Mesenteric fat pad (tissue), 1 donor: ENCODE results near the gene AQP5. TPM values are rescaled to one million over a fixed set of nuclear protein-coding genes. Genes with fewer than 3 reads are reported as not detected.
"Not testable (repeated sequence)": the region's sequence is repeated elsewhere in the genome, so short reads cannot be mapped to it uniquely, and the experiment has no call there.

Experiments
- DNase-seq: peaks from one replicate; pipeline ENCODE4 v3.0.0-alpha.2; 2020; ENCODE audit warnings: low spot score
- total RNA-seq: library from RNA; stranded (reverse); fragmentation: NEBNext Ultra II Directional; extraction: Animal tissue kit (Norgen Biotek cat#: 25700); gene quantifications from one replicate; pipeline ENCODE4 v1.2.1, GENCODE V29; 2021
- donor health status: DM: yes; HTN: yes; CAD: no.

AQP5 gene
- total RNA-seq, 1 donor from 2014 or later: not detected

DNA sequence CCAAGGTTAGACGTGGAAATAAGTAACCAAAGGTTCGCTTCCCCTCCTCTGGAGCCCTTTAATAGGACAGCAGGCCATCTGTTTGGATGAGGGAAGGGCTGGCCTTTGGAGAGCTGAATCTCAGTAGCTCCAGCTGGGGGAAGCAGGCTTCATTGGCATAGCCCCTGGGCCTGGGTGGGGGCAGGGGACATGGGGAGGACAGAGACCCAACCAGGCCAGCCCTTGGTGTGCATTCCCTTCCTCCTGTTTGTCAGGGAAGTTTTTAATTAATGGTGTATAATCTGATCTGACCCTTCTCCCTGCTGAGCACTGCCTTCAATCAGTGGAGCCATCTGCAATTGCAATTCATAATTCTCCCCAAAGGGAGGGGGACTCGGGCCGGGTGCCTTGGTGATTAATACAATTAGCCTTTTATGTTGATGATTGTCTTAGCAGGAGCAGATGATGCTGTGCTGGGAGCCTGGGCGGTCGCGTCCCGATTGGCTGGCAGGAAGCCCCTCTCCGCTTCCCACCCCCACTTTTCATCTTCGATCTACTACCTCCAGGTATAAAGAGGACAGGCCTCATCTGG is 17.4 kb downstream of the AQP5 start:
- DNase-seq: no peak

- no peak for DNase-seq
Measured at GRCh38 chr12:49979791-49980190, 18.1 kb downstream of the AQP5 start.

DNA sequence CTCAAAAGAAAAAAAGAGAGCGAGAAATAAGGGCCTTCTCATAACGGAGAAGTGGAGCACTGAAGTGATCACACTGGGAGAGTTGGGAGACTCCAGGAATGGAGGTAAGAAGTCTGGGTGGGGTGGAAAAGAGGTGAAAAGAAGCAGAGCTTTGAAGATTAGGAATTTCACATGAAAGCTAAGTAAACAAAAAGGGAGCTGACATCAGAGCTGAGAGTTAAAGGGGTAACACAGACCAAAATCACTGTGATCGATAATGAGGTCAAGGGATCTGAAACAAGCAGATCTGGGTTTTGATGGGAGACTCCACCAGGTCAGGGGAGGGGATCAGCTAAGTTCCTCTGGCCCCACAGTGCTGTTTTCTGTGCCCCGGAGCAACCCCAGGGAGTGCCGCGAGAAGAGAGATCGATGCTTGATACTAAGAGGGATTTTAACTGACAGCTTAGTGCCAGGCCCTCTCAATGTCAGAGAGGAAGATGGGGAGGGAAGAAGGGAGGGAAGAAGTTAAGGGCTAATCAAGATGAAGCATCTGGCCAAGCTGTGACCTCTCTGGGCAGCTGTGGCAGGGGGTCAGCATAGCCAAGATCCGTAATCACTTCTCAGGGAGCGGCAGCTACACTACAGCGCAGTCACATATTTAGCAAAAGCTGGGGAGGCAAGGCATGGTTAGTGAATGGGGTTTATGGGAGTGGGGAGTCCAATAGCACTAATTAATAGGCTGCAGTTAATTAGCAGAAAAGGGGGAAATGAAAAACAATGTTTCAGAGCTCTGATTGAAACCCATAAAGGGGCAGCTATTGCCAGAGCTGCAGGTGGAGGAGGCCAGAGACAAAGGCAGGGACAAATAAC is 19.1 kb downstream of the AQP5 start:
- DNase-seq: no peak

GRCh38 chr12:49982246-49983087 is 20.8 kb downstream of the AQP5 start:
- no peak for DNase-seq

GRCh38 chr12:49983892-49984291 is 22.2 kb downstream of the AQP5 start:
- DNase-seq: no peak

- DNase-seq: no peak
Measured at GRCh38 chr12:49984476-49985359, 23.0 kb downstream of the AQP5 start.

- no peak for DNase-seq
Measured at GRCh38 chr12:49985981-49986380, 24.3 kb downstream of the AQP5 start.

GRCh38 chr12:49986476-49986875 is 24.8 kb downstream of the AQP5 start:
- DNase-seq: not testable (repeated sequence)

DNA sequence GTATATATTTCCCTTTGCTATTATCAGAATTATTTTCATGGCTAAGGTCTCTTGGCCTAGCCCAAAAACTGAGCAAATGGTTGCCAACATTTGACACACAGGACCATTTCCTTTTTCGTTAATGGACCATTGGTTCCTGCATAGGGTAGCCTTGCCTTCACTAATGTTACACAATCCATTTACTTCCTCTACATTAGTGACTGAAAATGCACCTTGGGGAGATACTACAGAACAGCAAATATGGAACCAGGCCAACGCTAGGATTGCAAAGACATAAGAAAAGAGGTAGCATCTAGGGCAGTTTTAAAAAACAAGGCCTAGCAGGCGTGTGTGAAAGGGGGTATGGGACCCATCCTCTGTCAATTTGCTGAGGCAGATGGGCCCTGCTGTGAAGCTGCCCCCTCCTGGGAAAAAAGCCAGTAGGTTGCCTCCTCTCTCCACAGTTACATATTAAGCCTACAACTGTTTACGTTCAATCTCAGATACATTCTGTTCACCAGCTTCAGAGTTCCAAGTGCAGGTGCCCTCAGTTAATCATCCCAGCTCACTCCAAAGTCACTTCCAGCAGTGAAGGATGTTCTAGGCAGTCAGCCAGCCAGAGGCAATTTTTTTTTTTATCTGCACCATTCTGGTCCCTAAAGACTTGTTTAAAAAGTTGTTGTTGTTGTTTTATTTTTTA is 26.1 kb downstream of the AQP5 start:
- DNase-seq: no peak

GRCh38 chr12:49989400-49989799 is 27.7 kb downstream of the AQP5 start:
- DNase-seq: not testable (repeated sequence)

DNA sequence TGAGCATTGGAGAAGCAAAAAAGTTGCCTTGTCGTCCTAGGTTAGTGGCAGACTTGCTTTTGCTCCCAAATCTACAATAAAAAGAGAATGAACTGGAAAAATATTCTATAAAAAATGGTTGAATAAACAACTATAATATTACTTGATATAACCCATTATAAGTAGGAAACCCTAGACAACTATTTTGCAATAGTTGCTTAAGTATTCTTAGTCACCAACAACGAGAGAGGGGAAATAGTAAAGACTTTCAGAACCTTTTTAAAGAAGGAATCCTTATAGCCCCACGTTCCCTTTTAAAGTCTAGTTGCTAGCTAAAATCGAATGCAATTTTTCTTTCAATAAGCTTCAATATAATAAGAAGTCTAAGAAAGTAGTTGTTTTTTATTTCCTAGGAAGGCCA is 28.6 kb downstream of the AQP5 start:
- no peak for DNase-seq

- no peak for DNase-seq
Measured at GRCh38 chr12:49998453-49998852, 36.8 kb downstream of the AQP5 start.

DNA sequence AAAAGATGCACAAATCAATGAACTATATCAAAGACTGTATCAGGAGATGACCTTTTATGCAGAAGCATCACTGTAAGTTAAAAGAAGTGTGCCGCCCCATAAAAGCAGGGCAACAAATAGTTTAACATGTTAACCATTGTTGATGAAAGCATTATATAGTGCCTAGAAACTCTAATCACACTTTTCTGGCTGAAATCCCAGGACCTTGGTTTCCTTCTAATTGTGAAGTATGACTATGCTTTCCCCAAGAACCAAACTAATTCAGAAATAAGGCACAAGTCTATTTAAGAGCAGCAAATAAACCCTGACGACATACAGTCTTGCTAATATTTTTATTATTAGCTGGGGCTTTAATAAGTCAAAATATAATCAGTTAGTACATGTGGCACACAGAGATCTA is 41.9 kb downstream of the AQP5 start:
- DNase-seq: no peak

DNA sequence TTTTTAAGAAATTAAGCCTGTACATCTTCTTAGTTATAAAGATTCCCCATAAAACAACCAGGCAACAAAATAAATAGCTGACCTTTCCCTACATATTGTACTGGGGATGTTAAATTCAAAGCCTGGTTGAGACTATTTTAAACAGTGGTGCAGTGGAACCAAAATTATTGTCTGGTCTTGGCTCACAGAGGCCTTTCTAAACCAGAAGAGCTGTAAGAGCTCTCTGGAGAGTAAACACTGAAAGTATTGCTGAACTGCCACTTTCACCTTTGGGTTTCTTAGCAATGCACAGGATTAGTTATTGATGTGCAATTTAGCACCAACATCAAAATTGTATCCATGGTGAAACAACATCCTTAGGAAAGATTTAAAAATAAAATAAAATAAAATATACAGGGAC is 43.0 kb downstream of the AQP5 start:
- no peak for DNase-seq

DNA sequence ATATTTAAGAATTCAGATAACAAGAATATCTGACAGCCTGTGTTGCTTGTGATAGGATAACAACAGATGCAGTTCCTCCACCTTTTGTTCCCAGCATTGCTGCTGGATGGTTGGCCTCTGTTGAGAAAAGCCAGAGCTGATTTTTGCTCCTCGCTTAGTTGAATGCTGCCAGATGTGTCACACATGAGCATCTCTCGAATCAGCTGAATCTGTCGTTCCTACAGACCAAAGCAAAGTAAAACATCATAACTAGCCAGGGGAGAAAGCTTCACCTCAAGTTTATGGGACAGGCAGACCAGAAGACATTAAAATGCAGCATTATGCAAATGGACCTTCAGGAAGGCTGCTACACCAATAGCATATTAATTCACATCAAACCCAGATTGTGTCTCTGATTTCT is 43.5 kb downstream of the AQP5 start:
- no peak for DNase-seq

DNA sequence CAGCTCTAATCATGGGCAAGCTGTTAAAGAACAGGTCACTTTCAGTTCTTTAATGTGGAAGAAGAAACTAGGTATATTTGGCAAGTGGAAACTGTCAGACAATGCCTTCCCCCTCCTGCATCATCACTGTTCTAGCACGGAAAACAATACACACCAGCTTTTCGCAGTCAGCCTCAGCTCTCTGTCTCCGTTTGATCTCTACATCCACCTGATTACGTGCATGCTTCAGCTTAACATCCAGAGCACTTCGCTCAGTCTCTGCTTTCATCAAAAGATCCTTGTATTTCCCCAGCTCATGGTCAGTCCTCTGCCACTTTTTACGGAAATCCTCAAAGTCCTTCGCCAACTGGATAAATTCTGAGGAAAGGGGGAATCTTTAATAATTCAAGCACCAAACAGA is 44.6 kb downstream of the AQP5 start:
- DNase-seq: no peak

GRCh38 chr12:50006754-50007442 is 45.2 kb downstream of the AQP5 start:
- no peak for DNase-seq

GRCh38 chr12:50013361-50014147 is 51.9 kb downstream of the AQP5 start:
- DNase-seq: no peak

DNA sequence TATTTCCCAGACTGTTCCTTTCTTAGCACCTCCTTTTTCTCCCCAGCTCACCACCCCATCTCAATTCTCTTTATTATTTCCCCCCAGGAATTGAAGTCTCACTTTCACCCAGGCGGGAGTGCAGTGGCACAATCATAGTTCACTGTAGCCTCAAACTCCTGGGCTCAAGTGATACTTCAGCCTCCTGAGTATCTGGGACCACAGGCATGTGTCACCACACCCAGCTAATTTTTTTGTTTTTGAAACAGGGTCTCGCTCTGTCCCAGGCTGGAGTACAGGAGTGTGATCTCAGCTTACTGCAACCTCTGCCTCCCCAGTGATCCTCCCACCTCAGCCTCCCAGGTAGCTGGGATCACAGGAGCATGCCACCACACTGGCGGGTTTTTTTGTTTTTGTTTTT is 52.7 kb downstream of the AQP5 start:
- DNase-seq: no peak
